GM23338 (cell line): ENCODE data around the gene RAD50. TPM values are rescaled to one million over a fixed set of nuclear protein-coding genes. Genes with fewer than 3 reads are reported as not detected.
A peak's percentile ranks its signal among the peaks of the same experiment; 100 is the strongest.

Experiments
- ATAC-seq: fragments of 200-7000 bp; cut with Tn5 transposase; 3 replicates; pipeline ENCODE4 v1.9.1; 2020
- DNase-seq: peaks from one replicate; pipeline ENCODE4 v3.0.0-alpha.2; 2015; ENCODE audit warnings: low spot score
- H2AFZ ChIP-seq: fragments of 200-600 bp; sonication (generic); 2 replicates; pipeline ENCODE4 v1.8.0; 2016; ENCODE audit warnings: antibody characterized with exemption, mild to moderate bottlenecking, moderate library complexity
- H3F3A ChIP-seq: fragments of 200-600 bp; sonication (generic); replicated peaks from 2 replicates; pipeline ENCODE4 v1.8.0; 2017; ENCODE audit warnings: antibody characterized with exemption, mixed run types, low read depth
- H3K27ac ChIP-seq: fragments of 200-600 bp; sonication (generic); 2 replicates; pipeline ENCODE4 v1.6.1; 2016; ENCODE audit warnings: low read depth
- H3K27me3 ChIP-seq: fragments of 200-600 bp; sonication (generic); 2 replicates; pipeline ENCODE4 v1.8.0; 2016; ENCODE audit warnings: mild to moderate bottlenecking, mixed run types, moderate library complexity; ENCODE audit not compliant: insufficient read depth
- H3K36me3 ChIP-seq: fragments of 200-600 bp; sonication (generic); 2 replicates; pipeline ENCODE4 v1.8.0; 2016; ENCODE audit warnings: mild to moderate bottlenecking; ENCODE audit not compliant: insufficient read depth
- H3K4me1 ChIP-seq: fragments of 200-600 bp; sonication (generic); 2 replicates; pipeline ENCODE4 v1.8.0; 2016; ENCODE audit warnings: mild to moderate bottlenecking, moderate library complexity; ENCODE audit not compliant: insufficient read depth
- H3K4me2 ChIP-seq: fragments of 200-600 bp; sonication (generic); 2 replicates; pipeline ENCODE4 v1.7.1; 2017; ENCODE audit warnings: mixed run types
- H3K4me3 ChIP-seq: fragments of 200-600 bp; sonication (generic); 2 replicates; pipeline ENCODE4 v1.6.1; 2016; ENCODE audit warnings: mixed run types
- H3K79me2 ChIP-seq: fragments of 200-600 bp; sonication (generic); replicated peaks from 2 replicates; pipeline ENCODE4 v1.8.0; 2017; ENCODE audit warnings: mild to moderate bottlenecking; ENCODE audit not compliant: insufficient read depth
- H3K9me2 ChIP-seq: fragments of 200-600 bp; sonication (generic); 2 replicates; pipeline ENCODE4 v1.8.0; 2017; ENCODE audit not compliant: insufficient read depth
- H4K20me1 ChIP-seq: fragments of 200-600 bp; sonication (generic); replicated peaks from 2 replicates; pipeline ENCODE4 v1.8.0; 2017; ENCODE audit warnings: mild to moderate bottlenecking; ENCODE audit not compliant: insufficient read depth
- H3K27ac Mint-ChIP-seq: 2 replicates; pipeline ENCODE4 v1.8.0; 2020; ENCODE audit warnings: inconsistent platforms, mild to moderate bottlenecking, moderate library complexity, mixed read lengths
- H3K27me3 Mint-ChIP-seq: 3 replicates; pipeline ENCODE4 v1.8.0; 2022; ENCODE audit warnings: low read depth, mild to moderate bottlenecking, moderate library complexity, mixed read lengths, inconsistent platforms; ENCODE audit not compliant: insufficient read depth, poor library complexity
- H3K36me3 Mint-ChIP-seq: 3 replicates; pipeline ENCODE4 v1.8.0; 2021; ENCODE audit warnings: low read depth, mild to moderate bottlenecking, inconsistent platforms, moderate library complexity, mixed read lengths
- H3K4me1 Mint-ChIP-seq: 3 replicates; pipeline ENCODE4 v1.8.0; 2020; ENCODE audit warnings: mild to moderate bottlenecking, inconsistent platforms, mixed read lengths
- H3K4me3 Mint-ChIP-seq: 3 replicates; pipeline ENCODE4 v1.8.0; 2021; ENCODE audit warnings: moderate library complexity, mild to moderate bottlenecking, inconsistent platforms, mixed read lengths
- H3K9me3 Mint-ChIP-seq: 3 replicates; pipeline ENCODE4 v1.8.0; 2020; ENCODE audit warnings: moderate library complexity, mild to moderate bottlenecking, inconsistent platforms, mixed read lengths
- CREB1 ChIP-seq: fragments of 250-450 bp; sonication (Bioruptor Pico); IDR thresholded peaks from 2 replicates; pipeline ENCODE4 v1.5.0; 2020; ENCODE audit warnings: low read depth, mild to moderate bottlenecking, moderate library complexity
- EZH2 ChIP-seq: fragments of 200-600 bp; sonication (generic); IDR thresholded peaks from one replicate; pipeline ENCODE4 v1.8.0; 2017; ENCODE audit warnings: antibody characterized with exemption, mild to moderate bottlenecking, low read depth; ENCODE audit not compliant: unreplicated experiment
- EZH2phosphoT487 ChIP-seq: fragments of 200-600 bp; sonication (generic); IDR thresholded peaks from one replicate; pipeline ENCODE4 v1.8.1; 2018; ENCODE audit warnings: antibody characterized with exemption; ENCODE audit not compliant: unreplicated experiment
- JUNB ChIP-seq: IDR thresholded peaks from one replicate; pipeline ENCODE4 v1.6.1; 2016; ENCODE audit warnings: antibody characterized with exemption; ENCODE audit not compliant: unreplicated experiment
- NANOG ChIP-seq: IDR thresholded peaks from 2 replicates; pipeline ENCODE4 v1.6.1; 2016; ENCODE audit warnings: antibody characterized with exemption, borderline replicate concordance
- POLR2AphosphoS5 ChIP-seq: IDR thresholded peaks from 2 replicates; pipeline ENCODE4 v1.6.1; 2016; ENCODE audit warnings: antibody characterized with exemption, low read depth
- STAT1 ChIP-seq: IDR thresholded peaks from one replicate; pipeline ENCODE4 v1.6.1; 2016; ENCODE audit warnings: antibody characterized with exemption; ENCODE audit not compliant: unreplicated experiment
- ZNF114 ChIP-seq: fragments of 250-450 bp; sonication (Bioruptor Pico); IDR thresholded peaks from 2 replicates; pipeline ENCODE4 v1.5.0; 2020; ENCODE audit warnings: mild to moderate bottlenecking, moderate library complexity
- ZNF331 ChIP-seq: fragments of 250-450 bp; sonication (Bioruptor Pico); IDR thresholded peaks from 2 replicates; pipeline ENCODE4 v1.5.0; 2020; ENCODE audit warnings: low read depth, mild to moderate bottlenecking, moderate library complexity
- polyA plus RNA-seq: library from polyadenylated mRNA; unstranded; fragments of >200 nt; fragmentation: Nextera tagmentation; extraction: Ambion mirVana; gene quantifications from 2 replicates; pipeline ENCODE4 v1.2.1, GENCODE V29; 2016
- total RNA-seq: library from RNA; depleted of rRNA; stranded (reverse); fragments of >200 nt; shearing (Covaris generic); gene quantifications from 2 replicates; pipeline ENCODE4 v1.2.3, GENCODE V29; 2014
- TF ChIP-seq, protein P1 (sequence below), 2 experiments: fragments of 200-600 bp in 1 of 2; sonication (generic) in 1 of 2; conservative IDR thresholded peaks; 2 replicates each; pipeline versions ENCODE4 v1.5.1 to v1.6.1; 2016 to 2017; ENCODE audit warnings: antibody characterized with exemption in 2 of 2, low read depth in 2 of 2, mild to moderate bottlenecking in 2 of 2, moderate library complexity in 1 of 2
- TF ChIP-seq, protein P2 (sequence below): fragments of 250-450 bp; sonication (Bioruptor Pico); IDR thresholded peaks from 2 replicates; pipeline ENCODE4 v1.5.0; 2020; ENCODE audit warnings: mild to moderate bottlenecking, moderate library complexity
- TF ChIP-seq, protein P3 (sequence below): IDR thresholded peaks from one replicate; pipeline ENCODE4 v1.6.1; 2018; ENCODE audit warnings: antibody characterized with exemption; ENCODE audit not compliant: unreplicated experiment
- TF ChIP-seq, protein P4 (sequence below): IDR thresholded peaks from 2 replicates; pipeline ENCODE4 v1.6.1; 2016; ENCODE audit warnings: antibody characterized with exemption

RAD50 gene
- total and polyA plus RNA-seq, 2 experiments from 2014 or later, result 27.0 to 52.2 TPM

DNA sequence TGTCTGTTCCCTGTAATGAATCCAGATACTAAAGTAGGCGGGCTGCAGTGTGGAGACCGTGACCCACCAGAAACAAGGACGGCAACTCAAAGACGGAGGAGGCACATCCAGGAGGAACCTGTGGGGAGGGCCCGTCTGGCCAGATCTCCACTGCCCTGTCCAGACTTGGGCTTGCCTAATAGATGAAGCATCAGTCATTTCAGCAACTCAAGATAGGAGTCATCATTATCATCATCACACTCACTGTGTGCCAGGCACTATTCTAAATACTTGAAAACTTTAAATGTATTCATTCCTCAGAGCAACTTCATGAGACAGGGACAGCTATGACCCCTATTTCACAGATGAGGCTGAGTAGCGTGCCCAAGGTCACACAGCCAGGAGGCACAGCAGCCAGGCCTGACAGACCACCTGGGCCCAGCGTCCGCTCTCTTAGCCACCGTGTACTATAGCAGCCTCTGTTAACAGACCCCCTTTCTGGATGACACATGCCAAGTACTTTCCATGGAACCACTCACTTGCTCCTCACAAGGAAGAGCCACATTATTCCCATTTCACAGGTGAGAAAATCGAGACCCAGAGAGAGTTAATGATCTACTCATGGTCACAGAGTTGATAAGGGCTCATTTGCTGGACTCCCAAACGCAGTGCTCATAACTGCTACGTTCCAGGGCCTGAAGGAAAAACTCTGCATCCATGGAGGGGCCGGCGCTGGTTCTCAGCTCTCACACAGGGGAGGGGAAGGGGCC is 112.1 kb downstream of the RAD50 start:
- DNase-seq (no peak), ATAC-seq (no peak)
- H3K9me3 Mint-ChIP-seq, result no peaks in the 10 kb centered on the region; the same call in 2 of the 3 replicates
- Histone ChIP-seq H3K4me1 (no peaks in the 10 kb centered on the region), H3K27ac (no peak overlapping the region), H3K4me2 (no peak overlapping the region), H3K79me2 (no peaks in the 10 kb centered on the region), H3F3A (no peaks in the 10 kb centered on the region), H4K20me1 (no peaks in the 10 kb centered on the region), H3K9me2 (peaks cover 2% of the 10 kb centered on the region; the same call in 1 of the 2 replicates), H3K4me3 (no peak overlapping the region), H3K36me3 (no peaks in the 10 kb centered on the region), H2AFZ (peak overlapping the region; percentile 56; the same call in 1 of the 2 replicates), H3K27me3 (no peaks in the 10 kb centered on the region)
- no peak for TF ChIP-seq ZNF331 (CRISPR knock-in tag)
- TF ChIP-seq, protein P1, sequence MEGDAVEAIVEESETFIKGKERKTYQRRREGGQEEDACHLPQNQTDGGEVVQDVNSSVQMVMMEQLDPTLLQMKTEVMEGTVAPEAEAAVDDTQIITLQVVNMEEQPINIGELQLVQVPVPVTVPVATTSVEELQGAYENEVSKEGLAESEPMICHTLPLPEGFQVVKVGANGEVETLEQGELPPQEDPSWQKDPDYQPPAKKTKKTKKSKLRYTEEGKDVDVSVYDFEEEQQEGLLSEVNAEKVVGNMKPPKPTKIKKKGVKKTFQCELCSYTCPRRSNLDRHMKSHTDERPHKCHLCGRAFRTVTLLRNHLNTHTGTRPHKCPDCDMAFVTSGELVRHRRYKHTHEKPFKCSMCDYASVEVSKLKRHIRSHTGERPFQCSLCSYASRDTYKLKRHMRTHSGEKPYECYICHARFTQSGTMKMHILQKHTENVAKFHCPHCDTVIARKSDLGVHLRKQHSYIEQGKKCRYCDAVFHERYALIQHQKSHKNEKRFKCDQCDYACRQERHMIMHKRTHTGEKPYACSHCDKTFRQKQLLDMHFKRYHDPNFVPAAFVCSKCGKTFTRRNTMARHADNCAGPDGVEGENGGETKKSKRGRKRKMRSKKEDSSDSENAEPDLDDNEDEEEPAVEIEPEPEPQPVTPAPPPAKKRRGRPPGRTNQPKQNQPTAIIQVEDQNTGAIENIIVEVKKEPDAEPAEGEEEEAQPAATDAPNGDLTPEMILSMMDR (conservative IDR thresholded peaks at IDR 0.05; ENCODE audit: low read depth in 2 of 2), result no peak
- no peak for TF ChIP-seq POLR2AphosphoS5
- TF ChIP-seq, protein P2, sequence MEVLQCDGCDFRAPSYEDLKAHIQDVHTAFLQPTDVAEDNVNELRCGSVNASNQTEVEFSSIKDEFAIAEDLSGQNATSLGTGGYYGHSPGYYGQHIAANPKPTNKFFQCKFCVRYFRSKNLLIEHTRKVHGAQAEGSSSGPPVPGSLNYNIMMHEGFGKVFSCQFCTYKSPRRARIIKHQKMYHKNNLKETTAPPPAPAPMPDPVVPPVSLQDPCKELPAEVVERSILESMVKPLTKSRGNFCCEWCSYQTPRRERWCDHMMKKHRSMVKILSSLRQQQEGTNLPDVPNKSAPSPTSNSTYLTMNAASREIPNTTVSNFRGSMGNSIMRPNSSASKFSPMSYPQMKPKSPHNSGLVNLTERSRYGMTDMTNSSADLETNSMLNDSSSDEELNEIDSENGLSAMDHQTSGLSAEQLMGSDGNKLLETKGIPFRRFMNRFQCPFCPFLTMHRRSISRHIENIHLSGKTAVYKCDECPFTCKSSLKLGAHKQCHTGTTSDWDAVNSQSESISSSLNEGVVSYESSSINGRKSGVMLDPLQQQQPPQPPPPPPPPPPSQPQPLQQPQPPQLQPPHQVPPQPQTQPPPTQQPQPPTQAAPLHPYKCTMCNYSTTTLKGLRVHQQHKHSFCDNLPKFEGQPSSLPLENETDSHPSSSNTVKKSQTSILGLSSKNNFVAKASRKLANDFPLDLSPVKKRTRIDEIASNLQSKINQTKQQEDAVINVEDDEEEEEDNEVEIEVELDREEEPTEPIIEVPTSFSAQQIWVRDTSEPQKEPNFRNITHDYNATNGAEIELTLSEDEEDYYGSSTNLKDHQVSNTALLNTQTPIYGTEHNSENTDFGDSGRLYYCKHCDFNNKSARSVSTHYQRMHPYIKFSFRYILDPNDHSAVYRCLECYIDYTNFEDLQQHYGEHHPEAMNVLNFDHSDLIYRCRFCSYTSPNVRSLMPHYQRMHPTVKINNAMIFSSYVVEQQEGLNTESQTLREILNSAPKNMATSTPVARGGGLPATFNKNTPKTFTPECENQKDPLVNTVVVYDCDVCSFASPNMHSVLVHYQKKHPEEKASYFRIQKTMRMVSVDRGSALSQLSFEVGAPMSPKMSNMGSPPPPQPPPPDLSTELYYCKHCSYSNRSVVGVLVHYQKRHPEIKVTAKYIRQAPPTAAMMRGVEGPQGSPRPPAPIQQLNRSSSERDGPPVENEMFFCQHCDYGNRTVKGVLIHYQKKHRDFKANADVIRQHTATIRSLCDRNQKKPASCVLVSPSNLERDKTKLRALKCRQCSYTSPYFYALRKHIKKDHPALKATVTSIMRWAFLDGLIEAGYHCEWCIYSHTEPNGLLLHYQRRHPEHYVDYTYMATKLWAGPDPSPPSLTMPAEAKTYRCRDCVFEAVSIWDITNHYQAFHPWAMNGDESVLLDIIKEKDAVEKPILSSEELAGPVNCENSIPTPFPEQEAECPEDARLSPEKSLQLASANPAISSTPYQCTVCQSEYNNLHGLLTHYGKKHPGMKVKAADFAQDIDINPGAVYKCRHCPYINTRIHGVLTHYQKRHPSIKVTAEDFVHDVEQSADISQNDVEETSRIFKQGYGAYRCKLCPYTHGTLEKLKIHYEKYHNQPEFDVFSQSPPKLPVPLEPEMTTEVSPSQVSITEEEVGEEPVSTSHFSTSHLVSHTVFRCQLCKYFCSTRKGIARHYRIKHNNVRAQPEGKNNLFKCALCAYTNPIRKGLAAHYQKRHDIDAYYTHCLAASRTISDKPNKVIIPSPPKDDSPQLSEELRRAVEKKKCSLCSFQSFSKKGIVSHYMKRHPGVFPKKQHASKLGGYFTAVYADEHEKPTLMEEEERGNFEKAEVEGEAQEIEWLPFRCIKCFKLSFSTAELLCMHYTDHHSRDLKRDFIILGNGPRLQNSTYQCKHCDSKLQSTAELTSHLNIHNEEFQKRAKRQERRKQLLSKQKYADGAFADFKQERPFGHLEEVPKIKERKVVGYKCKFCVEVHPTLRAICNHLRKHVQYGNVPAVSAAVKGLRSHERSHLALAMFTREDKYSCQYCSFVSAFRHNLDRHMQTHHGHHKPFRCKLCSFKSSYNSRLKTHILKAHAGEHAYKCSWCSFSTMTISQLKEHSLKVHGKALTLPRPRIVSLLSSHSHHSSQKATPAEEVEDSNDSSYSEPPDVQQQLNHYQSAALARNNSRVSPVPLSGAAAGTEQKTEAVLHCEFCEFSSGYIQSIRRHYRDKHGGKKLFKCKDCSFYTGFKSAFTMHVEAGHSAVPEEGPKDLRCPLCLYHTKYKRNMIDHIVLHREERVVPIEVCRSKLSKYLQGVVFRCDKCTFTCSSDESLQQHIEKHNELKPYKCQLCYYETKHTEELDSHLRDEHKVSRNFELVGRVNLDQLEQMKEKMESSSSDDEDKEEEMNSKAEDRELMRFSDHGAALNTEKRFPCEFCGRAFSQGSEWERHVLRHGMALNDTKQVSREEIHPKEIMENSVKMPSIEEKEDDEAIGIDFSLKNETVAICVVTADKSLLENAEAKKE, result no peak
- TF ChIP-seq JUNB, result no peak
- no peak for TF ChIP-seq CREB1 (CRISPR knock-in tag)
- no peak for TF ChIP-seq ZNF114 (CRISPR knock-in tag)
- TF ChIP-seq NANOG, result no peak
- TF ChIP-seq, protein P3, sequence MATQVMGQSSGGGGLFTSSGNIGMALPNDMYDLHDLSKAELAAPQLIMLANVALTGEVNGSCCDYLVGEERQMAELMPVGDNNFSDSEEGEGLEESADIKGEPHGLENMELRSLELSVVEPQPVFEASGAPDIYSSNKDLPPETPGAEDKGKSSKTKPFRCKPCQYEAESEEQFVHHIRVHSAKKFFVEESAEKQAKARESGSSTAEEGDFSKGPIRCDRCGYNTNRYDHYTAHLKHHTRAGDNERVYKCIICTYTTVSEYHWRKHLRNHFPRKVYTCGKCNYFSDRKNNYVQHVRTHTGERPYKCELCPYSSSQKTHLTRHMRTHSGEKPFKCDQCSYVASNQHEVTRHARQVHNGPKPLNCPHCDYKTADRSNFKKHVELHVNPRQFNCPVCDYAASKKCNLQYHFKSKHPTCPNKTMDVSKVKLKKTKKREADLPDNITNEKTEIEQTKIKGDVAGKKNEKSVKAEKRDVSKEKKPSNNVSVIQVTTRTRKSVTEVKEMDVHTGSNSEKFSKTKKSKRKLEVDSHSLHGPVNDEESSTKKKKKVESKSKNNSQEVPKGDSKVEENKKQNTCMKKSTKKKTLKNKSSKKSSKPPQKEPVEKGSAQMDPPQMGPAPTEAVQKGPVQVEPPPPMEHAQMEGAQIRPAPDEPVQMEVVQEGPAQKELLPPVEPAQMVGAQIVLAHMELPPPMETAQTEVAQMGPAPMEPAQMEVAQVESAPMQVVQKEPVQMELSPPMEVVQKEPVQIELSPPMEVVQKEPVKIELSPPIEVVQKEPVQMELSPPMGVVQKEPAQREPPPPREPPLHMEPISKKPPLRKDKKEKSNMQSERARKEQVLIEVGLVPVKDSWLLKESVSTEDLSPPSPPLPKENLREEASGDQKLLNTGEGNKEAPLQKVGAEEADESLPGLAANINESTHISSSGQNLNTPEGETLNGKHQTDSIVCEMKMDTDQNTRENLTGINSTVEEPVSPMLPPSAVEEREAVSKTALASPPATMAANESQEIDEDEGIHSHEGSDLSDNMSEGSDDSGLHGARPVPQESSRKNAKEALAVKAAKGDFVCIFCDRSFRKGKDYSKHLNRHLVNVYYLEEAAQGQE, result no peak
- TF ChIP-seq, protein P4, sequence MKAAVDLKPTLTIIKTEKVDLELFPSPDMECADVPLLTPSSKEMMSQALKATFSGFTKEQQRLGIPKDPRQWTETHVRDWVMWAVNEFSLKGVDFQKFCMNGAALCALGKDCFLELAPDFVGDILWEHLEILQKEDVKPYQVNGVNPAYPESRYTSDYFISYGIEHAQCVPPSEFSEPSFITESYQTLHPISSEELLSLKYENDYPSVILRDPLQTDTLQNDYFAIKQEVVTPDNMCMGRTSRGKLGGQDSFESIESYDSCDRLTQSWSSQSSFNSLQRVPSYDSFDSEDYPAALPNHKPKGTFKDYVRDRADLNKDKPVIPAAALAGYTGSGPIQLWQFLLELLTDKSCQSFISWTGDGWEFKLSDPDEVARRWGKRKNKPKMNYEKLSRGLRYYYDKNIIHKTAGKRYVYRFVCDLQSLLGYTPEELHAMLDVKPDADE, result no peak
- TF ChIP-seq EZH2phosphoT487, result no peak
- TF ChIP-seq STAT1, result no peak
- TF ChIP-seq EZH2, result no peak
- H3K36me3 Mint-ChIP-seq, result no peaks in the 10 kb centered on the region; the same call in 2 of the 3 replicates
- H3K27ac Mint-ChIP-seq, result no peak overlapping the region
- H3K27me3 Mint-ChIP-seq, result peaks cover 20% of the 10 kb centered on the region
- no peak overlapping the region for H3K4me3 Mint-ChIP-seq
- peaks cover 9% of the 10 kb centered on the region for H3K4me1 Mint-ChIP-seq
